ENCODE measurements around the gene LUZP2.

Gene LUZP2

GRCh38 chr11:24896118-24896835, 399.4 kb downstream of the LUZP2 start:
- DNase-seq (ENCODE audit: low read depth), result no peak
- no peak for TF ChIP-seq CTCF (IDR thresholded peaks at IDR 0.05; ENCODE audit: control insufficient read depth, insufficient read depth, low read depth, low read length, missing control alignments)
- H3K4me3 ChIP-seq (ENCODE audit: control insufficient read depth, low read depth, low read length), result no peak overlapping the region

GRCh38 chr11:24900514-24900913, 403.7 kb downstream of the LUZP2 start:
- no peak for TF ChIP-seq CTCF (IDR thresholded peaks at IDR 0.05; ENCODE audit: control insufficient read depth, insufficient read depth, low read depth, low read length, missing control alignments)
- no peak overlapping the region for H3K4me3 ChIP-seq (ENCODE audit: control insufficient read depth, low read depth, low read length)
- no peak for DNase-seq (ENCODE audit: low read depth)

- no peak for DNase-seq (ENCODE audit: low read depth)
- H3K4me3 ChIP-seq (ENCODE audit: control insufficient read depth, low read depth, low read length), result no peak overlapping the region
- TF ChIP-seq CTCF (IDR thresholded peaks at IDR 0.05; ENCODE audit: control insufficient read depth, insufficient read depth, low read depth, low read length, missing control alignments), result no peak
These were observed 404.2 kb downstream of the LUZP2 start for GRCh38 chr11:24900960-24901549.

GRCh38 chr11:24903555-24903954, 406.7 kb downstream of the LUZP2 start:
- no peak for TF ChIP-seq CTCF (IDR thresholded peaks at IDR 0.05; ENCODE audit: control insufficient read depth, insufficient read depth, low read depth, low read length, missing control alignments)

GRCh38 chr11:24925091-24925490, 428.2 kb downstream of the LUZP2 start:
- TF ChIP-seq CTCF (IDR thresholded peaks at IDR 0.05; ENCODE audit: control insufficient read depth, insufficient read depth, low read depth, low read length, missing control alignments), result no peak
- DNase-seq (ENCODE audit: low read depth), result no peak
- H3K4me3 ChIP-seq (ENCODE audit: control insufficient read depth, low read depth, low read length), result no peak overlapping the region

More at GRCh38 chr11:24903555-24903954, 406.7 kb downstream of the LUZP2 start:
- DNase-seq (ENCODE audit: low read depth), result no peak
- H3K4me3 ChIP-seq (ENCODE audit: control insufficient read depth, low read depth, low read length), result no peak overlapping the region

- DNase-seq (ENCODE audit: low read depth), result no peak
- H3K4me3 ChIP-seq (ENCODE audit: control insufficient read depth, low read depth, low read length), result no peak overlapping the region
- TF ChIP-seq CTCF (IDR thresholded peaks at IDR 0.05; ENCODE audit: control insufficient read depth, insufficient read depth, low read depth, low read length, missing control alignments), result no peak
These were observed 435.5 kb downstream of the LUZP2 start for GRCh38 chr11:24932110-24933000.

All from AG09309 (cell line).